Naive thymus-derived CD8-positive, alpha-beta T cell (primary cell): ENCODE results near the gene DAD1. TPM values are rescaled to one million over a fixed set of nuclear protein-coding genes. Genes with fewer than 3 reads are reported as not detected.

Source experiments
- ATAC-seq, 2 donors: fragments of 150-1000 bp; cut with Tn5 transposase in 1 of 2; sonication (Bioruptor Pico), chemical (Tn5 transposase) in 1 of 2; 1 replicate in 1 of 2; 2 replicates in 1 of 2; pipeline ENCODE4 v1.10.0; 2021; ENCODE audit warnings: mild to moderate bottlenecking in 2 of 2, moderate library complexity in 2 of 2
- POLR2A ChIA-PET: fragments of 350-600 bp; sonication (Branson Sonifier 250); formaldehyde crosslinking; loops from one replicate; lab custom pipeline; 2021; ENCODE audit warnings: antibody characterized with exemption; lab: Charles Lee
- DNase-seq, 10 donors: peaks; one replicate each; pipeline versions ENCODE4 v3.0.0 to v3.0.0-alpha.2; 2020 to 2022
- H3K27ac Mint-ChIP-seq, 10 donors: one replicate each; pipeline ENCODE4 v1.8.0; 2020 to 2022; ENCODE audit warnings: mild to moderate bottlenecking in 10 of 10, mixed read lengths in 10 of 10, moderate library complexity in 4 of 10, inconsistent platforms in 1 of 10
- H3K27me3 Mint-ChIP-seq, 5 donors: one replicate each; pipeline ENCODE4 v1.8.0; 2021 to 2022; ENCODE audit warnings: mixed read lengths in 5 of 5
- H3K36me3 Mint-ChIP-seq, 3 donors: one replicate each; pipeline ENCODE4 v1.8.0; 2020 to 2022; ENCODE audit warnings: mixed read lengths in 3 of 3, mild to moderate bottlenecking in 2 of 3, inconsistent platforms in 1 of 3
- H3K4me1 Mint-ChIP-seq, 4 donors: one replicate each; pipeline ENCODE4 v1.8.0; 2021 to 2022; ENCODE audit warnings: mixed read lengths in 4 of 4
- H3K4me3 Mint-ChIP-seq, 10 donors: one replicate each; pipeline ENCODE4 v1.8.0; 2020 to 2022; ENCODE audit warnings: mild to moderate bottlenecking in 10 of 10, mixed read lengths in 10 of 10, moderate library complexity in 6 of 10, inconsistent platforms in 1 of 10
- H3K9me3 Mint-ChIP-seq, 9 donors: one replicate each; pipeline ENCODE4 v1.8.0; 2020 to 2022; ENCODE audit warnings: mixed read lengths in 9 of 9, mild to moderate bottlenecking in 3 of 9, inconsistent platforms in 1 of 9, moderate library complexity in 1 of 9
- polyA plus RNA-seq, 3 donors: library from polyadenylated mRNA; unstranded; fragments of 300-500 nt; fragmentation: Illumina TruSeq; gene quantifications; one replicate each; pipeline ENCODE4 v1.2.3, GENCODE V29; 2021
- total RNA-seq, 8 experiments: library from RNA in 2 of 8; stranded (reverse) in 2 of 8; gene quantifications; one replicate each; pipeline ENCODE4 v1.2.3 and lab custom pipeline; 2021 to 2026

DAD1 gene
- total and polyA plus RNA-seq, 5 experiments from 2014 or later: 120 to 660 (median 610) TPM

DNA sequence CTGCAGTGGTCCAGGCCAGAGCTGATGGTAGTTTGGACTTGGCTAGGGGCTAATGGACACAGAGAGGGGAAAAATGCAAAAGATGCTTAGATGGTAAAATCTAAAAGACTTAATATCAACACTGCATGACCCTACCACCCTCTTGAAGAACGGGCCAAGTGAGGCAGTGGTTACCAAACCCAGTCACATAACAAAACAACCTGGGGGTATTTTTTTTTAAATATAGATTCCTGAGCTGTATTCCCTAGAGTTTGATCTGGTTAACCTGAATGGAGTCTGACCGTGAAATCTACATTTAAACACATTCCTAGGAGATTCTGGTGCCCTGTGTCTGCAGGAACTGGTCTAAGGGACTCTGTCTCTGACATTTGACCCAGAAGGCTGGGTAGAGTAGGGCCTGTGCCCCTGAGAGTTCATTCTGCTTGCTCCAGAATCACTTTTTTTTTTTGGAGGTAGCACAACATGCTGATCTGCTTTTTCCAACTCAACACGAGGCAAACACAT is 24.8 kb upstream of the DAD1 start:
- Mint-ChIP-seq H3K36me3 (peaks cover 5 to 31% (median 18%) of the 10 kb centered on the region in 3 donors), H3K9me3 (peaks cover 0 to 2% (median 0%) of the 10 kb centered on the region in 9 donors), H3K4me1 (peaks cover 0 to 6% (median 0%) of the 10 kb centered on the region in 4 donors), H3K27ac (peak overlapping the region in 1 of 10 donors; percentile 35), H3K27me3 (no peaks in the 10 kb centered on the region), H3K4me3 (no peak overlapping the region)
- ATAC-seq (no peak), DNase-seq (no peak)
- POLR2A ChIA-PET: no interaction called here

DNA sequence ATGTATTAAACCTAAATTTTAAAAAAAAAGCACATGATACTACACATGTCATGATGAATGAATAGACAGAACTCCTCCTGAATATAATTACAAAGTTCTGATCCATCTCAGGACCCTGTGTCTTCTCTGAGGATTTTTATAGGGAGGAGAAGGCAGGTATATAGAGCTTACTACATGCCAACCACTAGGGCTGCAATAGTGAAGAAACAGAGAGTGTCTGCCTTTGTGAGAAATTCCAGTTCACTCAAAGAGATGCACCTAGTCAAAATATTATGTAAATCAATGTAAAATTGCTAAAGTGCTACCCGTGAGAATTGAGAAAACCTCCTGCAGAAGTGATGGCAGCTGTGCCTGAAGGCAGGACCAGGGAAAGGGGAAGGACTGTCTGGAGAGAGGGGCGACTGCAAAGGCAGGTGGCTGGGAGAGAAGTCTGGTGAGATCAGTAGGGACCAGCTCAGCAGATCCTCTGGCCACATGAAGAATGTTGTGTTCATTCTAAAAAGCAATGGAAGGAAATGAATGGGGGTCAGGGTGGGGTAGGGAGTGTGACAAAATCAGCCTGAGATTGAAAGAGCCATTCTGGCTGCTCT is 24.2 kb upstream of the DAD1 start:
- H3K9me3 Mint-ChIP-seq: peaks cover 0 to 2% (median 0%) of the 10 kb centered on the region in 9 donors
- DNase-seq (no peak), ATAC-seq (no peak)
- no peak overlapping the region for H3K4me3 Mint-ChIP-seq
- H3K27ac Mint-ChIP-seq: peak overlapping the region in 3 of 10 donors; percentile 3 to 35 (median 12)
- POLR2A ChIA-PET: no interaction called here
- H3K36me3 Mint-ChIP-seq: peaks cover 5 to 36% (median 18%) of the 10 kb centered on the region in 3 donors
- peaks cover 0 to 6% (median 0%) of the 10 kb centered on the region in 4 donors for H3K4me1 Mint-ChIP-seq
- H3K27me3 Mint-ChIP-seq: no peaks in the 10 kb centered on the region

DNA sequence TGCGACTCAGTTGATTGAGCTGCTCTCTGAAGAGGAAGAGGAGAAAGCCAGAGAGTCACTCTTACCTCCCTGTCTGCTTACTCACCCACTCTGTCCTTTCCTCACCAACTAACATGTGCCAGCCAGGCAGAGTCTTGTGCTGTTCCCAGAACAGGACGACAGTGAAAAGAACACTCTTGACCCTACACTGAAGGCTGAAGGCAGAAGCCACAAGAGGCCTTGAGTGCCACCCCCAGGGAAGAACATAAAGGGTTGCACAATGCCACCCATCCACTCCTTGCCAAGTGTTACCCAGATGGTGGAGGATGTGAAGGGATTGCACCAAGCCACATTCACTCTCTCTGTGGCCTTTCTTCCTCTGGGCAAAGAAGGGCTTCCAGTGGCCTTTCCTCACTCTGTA is 21.9 kb upstream of the DAD1 start:
- DNase-seq (no peak), ATAC-seq (no peak)
- H3K27me3 Mint-ChIP-seq: no peaks in the 10 kb centered on the region
- H3K4me1 Mint-ChIP-seq: peaks cover 0 to 6% (median 0%) of the 10 kb centered on the region in 4 donors
- H3K36me3 Mint-ChIP-seq: peaks cover 5 to 58% (median 25%) of the 10 kb centered on the region in 3 donors
- H3K4me3 Mint-ChIP-seq: no peak overlapping the region
- H3K27ac Mint-ChIP-seq: peak overlapping the region in 2 of 10 donors; percentile 8 to 43
- POLR2A ChIA-PET: interaction anchor here (0.6 kb wide), 1 partner anchor 22 kb away, joined by 3 read pairs; the partner anchor contains the start of gene DAD1
- H3K9me3 Mint-ChIP-seq: no peaks in the 10 kb centered on the region

DNA sequence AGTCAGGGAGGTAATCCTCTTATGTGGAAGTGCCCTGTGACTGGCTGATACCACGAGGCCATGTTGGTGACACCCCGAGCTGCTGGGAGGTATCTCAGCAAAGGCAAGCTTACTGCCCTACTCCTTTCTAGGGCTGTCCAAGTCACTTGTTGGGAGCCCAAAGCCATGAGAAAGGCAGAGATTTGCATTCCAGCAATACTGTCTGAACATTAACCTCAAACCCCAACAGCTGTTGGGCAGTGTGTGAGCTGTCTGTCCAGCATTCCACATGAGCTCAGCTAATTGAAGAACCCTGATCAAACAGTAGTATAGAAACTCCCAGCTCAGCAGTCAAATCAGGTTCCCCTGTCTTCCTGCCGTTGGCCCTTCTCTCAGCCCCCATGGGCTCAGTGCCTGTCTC is 18.3 kb upstream of the DAD1 start:
- H3K27me3 Mint-ChIP-seq: no peaks in the 10 kb centered on the region
- H3K4me3 Mint-ChIP-seq: no peak overlapping the region
- H3K27ac Mint-ChIP-seq: peak overlapping the region in 1 of 10 donors; percentile 17
- H3K4me1 Mint-ChIP-seq: peaks cover 0 to 5% (median 3%) of the 10 kb centered on the region in 4 donors
- no peak for ATAC-seq
- H3K36me3 Mint-ChIP-seq: peaks cover 9 to 91% (median 47%) of the 10 kb centered on the region in 3 donors
- DNase-seq: no peak
- POLR2A ChIA-PET: no interaction called here
- H3K9me3 Mint-ChIP-seq: no peaks in the 10 kb centered on the region

DNA sequence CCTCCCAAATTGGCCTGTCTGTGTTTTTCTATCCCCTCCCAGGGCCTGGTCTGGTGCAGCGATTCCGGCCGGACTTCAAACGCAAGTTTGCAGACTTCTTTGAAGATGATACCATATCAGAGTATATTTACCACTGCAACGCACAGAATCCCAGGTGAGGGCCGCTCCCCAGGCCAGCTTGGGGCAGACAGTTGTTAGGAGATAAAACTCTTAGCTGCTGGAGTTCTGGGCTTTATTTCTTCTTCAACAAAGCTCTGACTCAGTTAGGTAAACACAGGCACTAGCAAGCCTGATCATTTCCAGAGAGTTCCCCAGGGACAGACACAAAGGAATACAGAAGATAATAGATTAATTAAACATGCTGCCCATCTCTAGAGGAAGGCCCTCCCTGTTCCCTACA is 17.4 kb upstream of the DAD1 start:
- Mint-ChIP-seq H3K4me3 (no peak overlapping the region), H3K27ac (peak overlapping the region in 1 of 10 donors; percentile 15), H3K9me3 (no peaks in the 10 kb centered on the region), H3K27me3 (no peaks in the 10 kb centered on the region), H3K36me3 (peaks cover 9 to 92% (median 52%) of the 10 kb centered on the region in 3 donors), H3K4me1 (peaks cover 3 to 13% (median 9%) of the 10 kb centered on the region in 4 donors)
- POLR2A ChIA-PET: no interaction called here
- no peak for ATAC-seq
- DNase-seq: no peak

DNA sequence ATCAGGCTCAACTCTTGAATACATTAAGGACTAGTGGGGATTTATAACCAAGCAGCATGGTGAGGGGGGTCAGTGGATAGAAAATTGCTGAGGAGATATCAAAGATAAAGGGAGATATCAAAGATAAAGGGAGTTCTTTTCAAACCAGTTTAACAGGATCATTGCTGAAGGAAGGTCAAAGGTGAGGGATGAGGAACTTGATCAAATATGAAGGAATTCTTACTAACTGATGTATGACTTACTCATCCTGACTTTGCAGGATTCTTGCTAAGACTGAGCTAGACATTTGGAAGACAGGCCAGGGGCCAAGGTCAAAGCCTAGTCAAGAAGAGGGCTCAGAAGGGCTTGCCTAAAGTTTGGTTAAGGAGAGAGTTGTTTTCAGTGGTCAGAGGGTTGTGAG is 13.8 kb upstream of the DAD1 start:
- H3K4me3 Mint-ChIP-seq: no peak overlapping the region
- POLR2A ChIA-PET: interaction anchor here (0.9 kb wide), 1 partner anchor 13 kb away, joined by 4 read pairs; no protein-coding TSS in a partner anchor
- DNase-seq (no peak), ATAC-seq (no peak)
- H3K9me3 Mint-ChIP-seq: no peaks in the 10 kb centered on the region
- H3K36me3 Mint-ChIP-seq: peaks cover 4 to 62% (median 37%) of the 10 kb centered on the region in 3 donors
- no peaks in the 10 kb centered on the region for H3K27me3 Mint-ChIP-seq
- H3K4me1 Mint-ChIP-seq: peaks cover 16 to 45% (median 35%) of the 10 kb centered on the region in 4 donors
- H3K27ac Mint-ChIP-seq: no peak overlapping the region

DNA sequence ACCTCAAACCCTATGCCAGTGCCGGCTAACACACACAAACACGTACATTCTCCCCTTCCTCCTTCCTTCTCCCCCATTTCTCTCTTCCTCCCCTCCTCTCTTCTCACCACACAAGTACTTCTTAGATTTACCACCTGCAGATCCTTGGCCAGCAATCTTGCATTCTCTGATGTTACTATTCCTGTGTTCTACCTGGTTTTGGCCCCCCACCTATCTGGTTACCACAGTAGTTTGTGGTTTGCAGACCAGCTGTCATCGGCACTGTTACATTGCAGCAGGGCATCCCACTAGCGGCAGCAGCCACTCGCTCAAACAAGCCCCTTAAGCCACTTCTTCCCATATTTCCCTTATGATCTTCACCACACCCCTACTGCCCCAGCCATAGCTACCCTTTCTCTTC is 13.0 kb upstream of the DAD1 start:
- Mint-ChIP-seq H3K9me3 (no peaks in the 10 kb centered on the region), H3K4me3 (no peak overlapping the region), H3K36me3 (peaks cover 4 to 53% (median 35%) of the 10 kb centered on the region in 3 donors), H3K27me3 (no peaks in the 10 kb centered on the region), H3K4me1 (peaks cover 18 to 49% (median 40%) of the 10 kb centered on the region in 4 donors), H3K27ac (peak overlapping the region in 4 of 10 donors; percentile 18 to 55 (median 46))
- POLR2A ChIA-PET: interaction anchor here (0.9 kb wide), 1 partner anchor 12 kb away, joined by 4 read pairs; no protein-coding TSS in a partner anchor
- no peak for DNase-seq
- no peak for ATAC-seq

DNA sequence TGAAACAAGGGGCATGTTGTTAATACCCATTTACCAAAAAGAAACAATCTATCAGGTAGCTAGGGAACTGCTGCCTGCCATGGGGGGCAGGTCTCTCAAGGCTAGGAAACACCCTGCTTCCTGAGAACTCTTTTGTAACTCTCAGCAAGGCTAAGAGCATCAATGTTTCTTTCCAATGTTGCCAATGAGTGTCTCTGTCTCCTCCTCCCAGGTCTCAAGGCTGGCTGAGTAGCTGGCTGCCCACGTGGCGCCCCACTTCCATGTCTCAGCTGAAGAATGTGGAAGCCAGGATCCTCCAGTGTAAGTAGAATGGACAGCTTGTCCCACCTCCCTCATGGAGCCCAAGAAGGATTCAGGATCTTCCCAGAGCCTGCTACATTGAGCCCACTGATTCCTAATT is 12.4 kb upstream of the DAD1 start:
- Mint-ChIP-seq H3K4me3 (no peak overlapping the region), H3K27me3 (no peaks in the 10 kb centered on the region), H3K36me3 (peaks cover 4 to 49% (median 34%) of the 10 kb centered on the region in 3 donors), H3K27ac (peak overlapping the region in 2 of 10 donors; percentile 30 to 55), H3K4me1 (peaks cover 18 to 49% (median 40%) of the 10 kb centered on the region in 4 donors), H3K9me3 (no peaks in the 10 kb centered on the region)
- ATAC-seq (no peak), DNase-seq (no peak)
- POLR2A ChIA-PET: interaction anchor here (5.2 kb wide), 1 partner anchor 12 kb away, joined by 58 read pairs; the partner anchor contains the start of gene DAD1

DNA sequence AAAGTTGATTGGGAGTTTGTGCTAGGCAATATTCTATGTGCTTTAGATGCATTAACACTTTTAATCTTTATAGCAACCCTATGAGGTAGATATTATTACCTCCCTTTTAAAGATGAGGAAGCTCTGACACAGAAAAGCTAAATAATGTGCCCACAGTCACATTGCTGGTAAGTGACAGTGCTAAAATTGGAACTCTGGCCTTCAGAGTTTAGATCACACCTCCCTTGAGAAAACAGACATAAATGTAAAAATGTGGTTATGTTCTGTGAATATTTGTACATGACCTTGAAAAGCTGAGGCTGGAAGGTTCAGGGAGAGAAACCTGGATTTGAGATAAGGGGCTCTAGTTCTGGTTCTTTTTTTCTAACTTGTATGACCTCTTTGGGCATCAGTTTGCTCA is 11.0 kb upstream of the DAD1 start:
- POLR2A ChIA-PET: interaction anchor here (0.5 to 5.5 kb wide), 3 partner anchors 11 to 152 kb away, joined by 3 to 58 read pairs (median 33); partner anchors contain the start of gene DAD1
- Mint-ChIP-seq H3K4me1 (peaks cover 18 to 49% (median 40%) of the 10 kb centered on the region in 4 donors), H3K36me3 (peaks cover under 1 to 35% (median 26%) of the 10 kb centered on the region in 3 donors), H3K27me3 (no peaks in the 10 kb centered on the region), H3K27ac (peak overlapping the region in 2 of 10 donors; percentile 37 to 89), H3K4me3 (peak overlapping the region in 7 of 10 donors; percentile 14 to 98 (median 95)), H3K9me3 (no peaks in the 10 kb centered on the region)
- ATAC-seq: no peak
- no peak for DNase-seq

DNA sequence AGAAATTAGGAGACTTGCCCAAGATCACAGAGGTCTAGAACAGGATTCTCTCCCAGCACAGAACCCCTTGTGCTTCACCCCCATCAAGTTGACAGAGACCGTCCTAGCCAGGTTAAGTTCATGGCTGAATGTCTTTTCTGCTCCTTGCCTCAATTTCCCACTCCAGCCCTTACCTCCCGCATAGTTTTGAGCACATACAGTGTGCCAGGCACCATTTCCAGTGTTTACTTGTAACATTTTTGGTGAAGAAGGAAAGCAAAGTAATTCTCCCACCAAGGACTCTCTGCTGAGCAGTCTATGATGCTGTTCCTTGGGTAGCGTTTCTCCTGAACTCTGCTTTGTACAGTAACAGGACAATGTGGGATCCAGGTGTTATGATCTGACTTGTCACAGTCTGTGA is 10.3 kb upstream of the DAD1 start:
- Mint-ChIP-seq H3K36me3 (peaks cover 0 to 28% (median 26%) of the 10 kb centered on the region in 3 donors), H3K27ac (peak overlapping the region in 7 of 10 donors; percentile 21 to 97 (median 96)), H3K4me3 (peak overlapping the region; percentile 91 to 99 (median 96)), H3K9me3 (no peaks in the 10 kb centered on the region), H3K27me3 (no peaks in the 10 kb centered on the region), H3K4me1 (peaks cover 18 to 49% (median 40%) of the 10 kb centered on the region in 4 donors)
- POLR2A ChIA-PET: interaction anchor here (0.5 to 5.5 kb wide), 4 partner anchors 10 to 153 kb away, joined by 3 to 58 read pairs (median 22); partner anchors contain the start of gene DAD1
- no peak for DNase-seq
- no peak for ATAC-seq

DNA sequence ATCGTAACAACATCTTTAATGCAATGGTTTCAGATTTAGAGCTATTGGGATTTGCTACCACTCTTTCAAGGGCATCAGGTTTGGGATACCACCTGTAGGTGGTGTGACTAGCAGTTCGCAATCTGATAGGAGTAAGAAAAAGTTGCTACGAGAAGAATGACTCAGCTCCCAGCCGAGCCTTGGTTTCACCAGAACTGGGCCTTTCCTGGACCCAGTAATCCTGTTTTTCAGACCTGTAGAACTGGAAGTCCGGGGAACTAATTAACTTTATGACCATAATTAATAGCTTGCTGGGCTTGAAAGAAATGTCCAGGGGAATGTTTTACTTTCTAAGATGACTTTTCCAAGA is 9.8 kb upstream of the DAD1 start:
- DNase-seq (peak in 3 of 10 donors; percentile 18 to 30 (median 21)), ATAC-seq (peak; percentile 39 to 67)
- Mint-ChIP-seq H3K9me3 (no peaks in the 10 kb centered on the region), H3K27ac (peak overlapping the region; percentile 89 to 97 (median 96)), H3K27me3 (no peaks in the 10 kb centered on the region), H3K4me1 (peaks cover 18 to 49% (median 40%) of the 10 kb centered on the region in 4 donors), H3K4me3 (peak overlapping the region; percentile 91 to 99 (median 96)), H3K36me3 (peaks cover 0 to 23% (median 22%) of the 10 kb centered on the region in 3 donors)
- POLR2A ChIA-PET: interaction anchor here (1.3 to 5.5 kb wide), 6 partner anchors 9 to 168 kb away, joined by 3 to 58 read pairs (median 8); partner anchors contain the start of genes DAD1 and OXA1L

DNA sequence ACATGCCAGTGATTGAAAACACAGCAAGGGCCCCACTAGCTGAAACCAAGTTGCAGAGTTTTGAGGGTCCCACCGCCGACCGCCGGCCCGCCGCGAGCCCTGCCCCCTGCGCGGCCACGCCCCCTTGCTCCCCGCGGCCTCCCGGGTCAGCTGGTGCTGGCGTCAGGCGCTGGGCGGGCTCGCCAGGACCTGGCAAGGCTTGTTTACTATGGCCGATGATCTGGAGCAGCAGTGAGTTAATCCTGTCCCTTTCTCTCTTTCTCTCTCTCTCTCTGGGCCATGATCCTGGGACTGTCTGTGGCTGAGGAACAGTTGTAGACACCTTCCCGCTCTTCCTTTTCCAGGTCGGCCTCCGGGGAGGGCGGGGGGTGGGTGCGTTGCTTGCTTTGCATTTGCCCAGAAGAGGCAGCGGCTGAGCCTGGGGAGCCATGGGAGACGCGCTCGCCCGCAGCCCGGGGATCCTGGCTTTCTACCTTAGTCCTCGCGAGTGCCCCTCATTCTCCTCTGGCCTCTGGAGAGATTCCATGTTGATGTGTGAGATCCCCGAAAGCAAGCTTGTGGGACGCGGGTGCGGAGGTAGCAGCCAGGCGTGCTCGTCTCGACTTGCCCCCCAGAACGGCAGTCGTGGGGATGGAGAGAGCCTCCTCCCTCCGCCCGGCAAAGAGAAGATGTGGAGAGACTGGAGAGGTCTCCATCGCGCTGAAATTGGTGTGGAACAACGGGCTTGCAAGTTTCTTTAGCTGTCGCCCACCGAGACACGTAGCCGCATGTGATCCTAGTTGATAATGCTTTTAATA is 9.3 kb upstream of the DAD1 start, which contains the start of gene ABHD4:
Gene ABHD4, plus strand, starts transcription at position 202 of the 797 bp plus-strand sequence. Its CDS starts 7 bp downstream, at position 209.
- POLR2A ChIA-PET: interaction anchor here (0.9 to 5.5 kb wide), 7 partner anchors 9 to 168 kb away, joined by 3 to 58 read pairs (median 5); partner anchors contain the start of genes DAD1 and OXA1L
- peak; percentile 77 to 88 for ATAC-seq
- no peaks in the 10 kb centered on the region for H3K27me3 Mint-ChIP-seq

More for the DNA sequence above, 9.3 kb upstream of the DAD1 start, which contains the start of gene ABHD4:
- DNase-seq: peak; percentile 24 to 80 (median 62)
- H3K9me3 Mint-ChIP-seq: no peaks in the 10 kb centered on the region
- peak within 1 kb of the TSS; percentile 91 to 99 (median 96) for H3K4me3 Mint-ChIP-seq
- peak within 1 kb of the TSS; percentile 89 to 97 (median 96) for H3K27ac Mint-ChIP-seq
- H3K4me1 Mint-ChIP-seq: peaks cover 18 to 49% (median 40%) of the 10 kb centered on the region in 4 donors
- peaks cover 0 to 18% (median 18%) of the 10 kb centered on the region in 3 donors for H3K36me3 Mint-ChIP-seq
